GM21381 (cell line): ENCODE measurements around the gene TBC1D3G.
"Not testable (repeated sequence)": the region's sequence is repeated elsewhere in the genome, so short reads cannot be mapped to it uniquely, and the experiment has no call there.

Source experiments
- ATAC-seq: cut with Tn5 transposase; IDR thresholded peaks from one replicate; pipeline ENCODE4 v1.9.1; 2021; ENCODE audit warnings: mild to moderate bottlenecking, moderate library complexity; ENCODE audit not compliant: unreplicated experiment

TBC1D3G gene

DNA sequence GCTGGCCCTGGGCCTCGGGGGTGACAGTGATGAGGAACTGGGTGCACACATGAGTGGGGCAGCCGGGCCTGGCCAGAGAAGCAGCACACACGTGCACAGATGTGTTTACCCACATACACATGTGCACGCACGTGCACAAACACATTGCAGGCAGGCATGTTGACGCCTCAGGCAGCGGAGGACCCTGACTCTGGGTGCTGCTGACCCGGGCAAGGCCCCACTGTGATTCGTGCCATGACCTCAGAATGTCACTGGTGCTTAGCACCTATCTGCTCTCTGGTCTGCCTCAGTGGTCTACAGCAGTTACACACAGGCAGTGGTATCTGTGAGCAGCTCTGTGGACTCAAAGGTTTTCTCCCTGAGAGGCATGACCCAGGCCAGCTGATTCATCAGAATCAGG is at the start of gene TBC1D3G:
TBC1D3G (plus strand) TSS at position 301 of the 400 bp plus-strand sequence. CDS start 1,528 bp downstream, outside the sequence.
- ATAC-seq: not testable (repeated sequence)

DNA sequence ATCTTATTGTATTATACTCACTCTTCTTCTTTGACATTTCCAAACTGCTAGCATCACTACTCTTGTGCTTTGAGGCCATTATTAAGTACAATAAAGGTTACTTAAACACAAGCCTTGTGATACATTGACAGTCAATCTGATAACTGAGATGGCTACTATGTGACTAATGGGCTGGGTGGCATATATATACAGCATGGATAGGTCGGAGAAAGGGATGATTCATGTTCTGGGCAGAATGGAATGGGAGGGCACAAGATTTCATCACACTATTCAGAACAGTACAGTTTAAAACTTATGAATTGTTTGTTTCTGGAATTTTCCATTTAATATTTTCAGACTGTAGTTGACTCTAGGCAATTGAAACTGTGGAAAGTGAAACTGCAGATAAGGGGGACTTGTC is 40.4 kb upstream of the TBC1D3G start:
- ATAC-seq: not testable (repeated sequence)

DNA sequence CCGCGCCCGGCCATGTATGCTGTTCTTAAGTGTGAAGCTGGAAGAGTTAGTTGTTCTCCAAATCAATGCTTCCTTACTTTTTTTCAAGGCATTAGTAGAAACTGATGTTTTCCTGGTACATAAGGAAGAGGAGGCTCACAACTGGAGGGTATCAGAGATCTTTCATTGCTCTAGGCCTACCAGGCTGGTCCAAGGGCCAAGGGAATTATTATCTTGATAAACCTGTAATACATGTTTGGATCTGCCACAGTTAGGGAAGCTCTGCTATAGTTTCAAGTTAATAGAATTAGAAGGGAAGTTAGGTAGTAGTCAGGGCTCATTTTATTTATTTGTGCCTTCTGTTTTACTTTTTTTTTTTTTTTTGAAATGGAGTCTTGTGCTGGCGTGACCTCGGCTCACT is 39.5 kb upstream of the TBC1D3G start:
- ATAC-seq: not testable (repeated sequence)

DNA sequence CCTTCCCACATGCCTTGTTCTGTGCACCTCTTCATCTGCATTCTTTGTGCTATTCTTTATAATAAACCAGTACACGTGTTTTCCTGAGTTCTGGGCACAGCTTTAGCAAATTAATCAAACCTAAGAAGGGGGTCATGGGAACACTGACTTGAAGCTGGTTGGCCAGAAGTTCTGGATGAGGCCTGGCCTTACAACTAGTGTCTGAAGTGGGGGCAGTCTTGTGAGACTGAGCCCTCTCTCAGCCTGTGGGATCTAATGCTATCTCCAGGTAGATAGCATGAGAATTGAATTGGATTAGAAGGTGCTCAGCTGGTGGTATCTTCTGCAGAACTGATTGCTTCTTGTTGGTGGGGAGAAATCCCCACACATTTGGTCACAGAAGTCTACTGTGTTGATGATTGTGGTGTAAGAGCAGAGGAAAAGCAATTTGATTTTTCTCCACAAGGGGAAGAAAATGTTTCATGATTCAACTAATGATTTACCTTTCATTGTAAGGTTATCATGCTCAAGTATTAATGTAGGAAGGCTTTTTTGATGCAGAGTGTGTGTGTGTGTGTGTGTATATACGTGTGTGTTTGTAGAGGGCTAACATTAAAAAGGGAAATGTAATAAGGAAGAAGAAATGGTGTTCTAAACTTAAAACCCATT is 33.6 kb upstream of the TBC1D3G start:
- ATAC-seq: not testable (repeated sequence)

DNA sequence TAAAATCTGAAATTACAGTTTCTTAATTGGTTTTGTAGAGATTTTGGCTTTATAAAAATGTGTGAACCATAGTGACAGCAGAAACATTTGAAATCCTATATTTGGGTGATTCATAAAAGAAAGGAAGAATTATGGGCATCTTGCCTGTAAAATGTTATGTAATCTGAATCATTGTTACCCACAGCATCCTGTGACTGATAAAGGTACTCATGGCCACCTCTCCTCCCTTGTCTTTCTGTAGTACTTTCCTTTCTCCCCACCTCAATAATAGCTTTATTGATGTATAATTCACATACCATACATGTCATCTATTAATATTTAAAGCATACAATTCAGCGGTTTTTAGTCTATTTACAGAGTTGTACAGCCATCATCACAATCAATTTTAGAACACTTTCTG is 28.5 kb upstream of the TBC1D3G start:
- ATAC-seq: not testable (repeated sequence)

DNA sequence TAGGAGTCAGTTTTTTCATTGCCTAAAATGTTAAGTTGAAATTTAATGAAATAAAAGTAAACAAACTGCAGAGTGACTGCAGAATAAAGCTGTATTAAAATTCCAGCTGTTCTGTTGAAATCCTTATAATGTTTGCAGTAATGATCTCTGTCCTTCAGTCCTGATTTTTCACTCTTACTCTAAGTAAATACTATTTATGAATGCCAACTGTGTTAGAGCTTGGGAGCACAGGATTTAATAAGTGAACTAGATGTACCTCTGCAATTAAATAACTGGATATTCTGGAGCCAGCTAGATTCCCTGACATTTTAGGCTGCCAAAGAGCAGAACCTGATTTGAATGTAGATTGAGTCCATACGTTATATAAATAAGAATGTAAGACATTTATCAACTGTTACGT is 7.9 kb upstream of the TBC1D3G start:
- ATAC-seq: not testable (repeated sequence)

DNA sequence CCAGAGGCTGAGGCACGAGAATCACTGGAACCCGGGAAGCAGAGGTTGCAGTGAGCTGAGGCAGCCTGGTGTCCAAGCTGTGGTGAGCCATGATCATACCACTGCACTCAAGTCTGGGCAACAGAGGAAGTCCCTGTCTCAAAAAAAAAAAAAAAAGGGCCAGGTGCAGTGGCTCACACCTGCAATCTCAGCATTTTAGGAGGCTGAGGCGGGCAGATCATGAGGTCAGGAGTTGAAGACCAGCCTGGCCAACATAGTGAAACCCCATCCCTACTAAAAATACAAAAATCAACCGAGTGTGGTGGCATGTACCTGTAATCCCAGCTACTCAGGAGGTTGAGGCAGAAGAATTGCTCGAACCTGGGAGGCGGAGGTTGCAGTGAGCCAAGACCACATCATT is 38.8 kb downstream of the TBC1D3G start:
- ATAC-seq: not testable (repeated sequence)

DNA sequence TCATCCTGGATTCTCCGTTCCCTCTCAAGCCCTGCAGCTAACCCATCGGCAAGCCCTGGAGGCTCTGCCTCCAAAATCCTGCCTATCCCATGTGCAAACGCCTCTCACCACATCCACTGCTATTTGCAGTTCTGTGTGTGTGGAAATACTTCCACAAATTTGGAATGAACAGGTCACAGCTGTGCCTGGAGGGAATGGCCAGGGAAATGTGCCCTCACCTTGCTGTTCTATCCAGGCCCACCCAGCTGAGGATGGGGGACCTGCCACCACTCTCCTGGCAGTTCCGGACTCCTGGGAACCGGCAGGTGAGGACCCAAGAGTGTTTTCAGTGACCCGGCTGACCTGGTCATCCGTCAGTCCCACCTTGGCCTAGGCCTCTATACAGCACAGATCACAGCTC is 52.3 kb downstream of the TBC1D3G start:
- not testable (repeated sequence) for ATAC-seq
